Hepatocyte (in vitro differentiated cells): ENCODE data around the gene JAKMIP3. TPM values are rescaled to one million over a fixed set of nuclear protein-coding genes. Genes with fewer than 3 reads are reported as not detected.

Experiments used
- DNase-seq: peaks from one replicate; pipeline ENCODE4 v3.0.0-alpha.2; 2016; ENCODE audit warnings: low spot score
- H2AFZ ChIP-seq: fragments of 200-600 bp; sonication (generic); 2 replicates; pipeline ENCODE4 v1.6.0; 2016; ENCODE audit warnings: antibody characterized with exemption, mild to moderate bottlenecking
- H3K27ac ChIP-seq: fragments of 200-600 bp; sonication (generic); 2 replicates; pipeline ENCODE4 v1.5.1; 2016; ENCODE audit warnings: mild to moderate bottlenecking
- H3K27me3 ChIP-seq: fragments of 200-600 bp; sonication (generic); 2 replicates; pipeline ENCODE4 v1.6.1; 2016
- H3K36me3 ChIP-seq: fragments of 200-600 bp; sonication (generic); replicated peaks from 2 replicates; pipeline ENCODE4 v1.5.1; 2016; ENCODE audit warnings: low read depth; ENCODE audit not compliant: insufficient read depth
- H3K4me1 ChIP-seq: fragments of 200-600 bp; sonication (generic); 2 replicates; pipeline ENCODE4 v1.5.1; 2016; ENCODE audit warnings: mild to moderate bottlenecking, moderate library complexity; ENCODE audit not compliant: insufficient read depth
- H3K4me2 ChIP-seq: fragments of 200-600 bp; sonication (generic); 2 replicates; pipeline ENCODE4 v1.6.0; 2016
- H3K4me3 ChIP-seq: fragments of 200-600 bp; sonication (generic); 2 replicates; pipeline ENCODE4 v1.5.1; 2016; ENCODE audit warnings: mild to moderate bottlenecking
- H3K79me2 ChIP-seq: fragments of 200-600 bp; sonication (generic); 2 replicates; pipeline ENCODE4 v1.6.0; 2017; ENCODE audit warnings: mild to moderate bottlenecking
- H3K9me2 ChIP-seq: fragments of 200-600 bp; sonication (generic); replicated peaks from 2 replicates; pipeline ENCODE4 v1.6.0; 2017; ENCODE audit warnings: mild to moderate bottlenecking; ENCODE audit not compliant: insufficient read depth
- H3K9me3 ChIP-seq: fragments of 200-600 bp; sonication (generic); 2 replicates; pipeline ENCODE4 v1.5.1; 2016; ENCODE audit warnings: low read depth, mild to moderate bottlenecking
- H4K20me1 ChIP-seq: fragments of 200-600 bp; sonication (generic); 2 replicates; pipeline ENCODE4 v1.6.0; 2016; ENCODE audit warnings: mild to moderate bottlenecking; ENCODE audit not compliant: insufficient read depth, poor library complexity, severe bottlenecking
- EZH2 ChIP-seq: fragments of 200-600 bp; sonication (generic); IDR thresholded peaks from 2 replicates; pipeline ENCODE4 v1.6.1; 2016; ENCODE audit warnings: antibody characterized with exemption, mild to moderate bottlenecking, borderline replicate concordance
- EZH2phosphoT487 ChIP-seq: fragments of 200-600 bp; sonication (generic); IDR thresholded peaks from one replicate; pipeline ENCODE4 v1.6.1; 2018; ENCODE audit warnings: antibody characterized with exemption, mild to moderate bottlenecking, low read depth, moderate library complexity; ENCODE audit not compliant: unreplicated experiment, severe bottlenecking
- WGBS: methylation state at CpG from one replicate; pipeline ENCODE4 v1.1.6; 2016; ENCODE audit warnings: low lambda C conversion rate; ENCODE audit errors: missing lambda C conversion rate; 5-methylcytosine and 5-hydroxymethylcytosine counted together
- polyA plus RNA-seq: library from polyadenylated mRNA; unstranded; fragments of >200 nt; fragmentation: Nextera tagmentation; extraction: Ambion mirVana; gene quantifications from 2 replicates; pipeline ENCODE4 v1.2.1, GENCODE V29; 2016
- total RNA-seq: library from RNA; depleted of rRNA; stranded (reverse); fragments of >200 nt; gene quantifications from 2 replicates; pipeline ENCODE4 v1.2.3, GENCODE V29; 2014
- TF ChIP-seq, protein P1 (sequence below): fragments of 200-600 bp; sonication (generic); IDR thresholded peaks from 2 replicates; pipeline ENCODE4 v1.5.1; 2016; ENCODE audit warnings: antibody characterized with exemption, mild to moderate bottlenecking; ENCODE audit not compliant: poor library complexity

The JAKMIP3 gene
- total and polyA plus RNA-seq, 2 experiments from 2014 or later: 0.02 to 0.10 TPM

- peak overlapping the region; percentile 83 for H3K4me2 ChIP-seq
- H3K36me3 ChIP-seq: no peaks in the 10 kb centered on the region
- peaks cover 8% of the 10 kb centered on the region for H3K4me1 ChIP-seq
- H3K27me3 ChIP-seq: no peaks in the 10 kb centered on the region
- H4K20me1 ChIP-seq: no peaks in the 10 kb centered on the region
- no peaks in the 10 kb centered on the region for H3K9me3 ChIP-seq
- no peak overlapping the region for H3K4me3 ChIP-seq
- no peak for DNase-seq
- TF ChIP-seq EZH2: no peak
- no peak for TF ChIP-seq EZH2phosphoT487
- TF ChIP-seq, protein P1, sequence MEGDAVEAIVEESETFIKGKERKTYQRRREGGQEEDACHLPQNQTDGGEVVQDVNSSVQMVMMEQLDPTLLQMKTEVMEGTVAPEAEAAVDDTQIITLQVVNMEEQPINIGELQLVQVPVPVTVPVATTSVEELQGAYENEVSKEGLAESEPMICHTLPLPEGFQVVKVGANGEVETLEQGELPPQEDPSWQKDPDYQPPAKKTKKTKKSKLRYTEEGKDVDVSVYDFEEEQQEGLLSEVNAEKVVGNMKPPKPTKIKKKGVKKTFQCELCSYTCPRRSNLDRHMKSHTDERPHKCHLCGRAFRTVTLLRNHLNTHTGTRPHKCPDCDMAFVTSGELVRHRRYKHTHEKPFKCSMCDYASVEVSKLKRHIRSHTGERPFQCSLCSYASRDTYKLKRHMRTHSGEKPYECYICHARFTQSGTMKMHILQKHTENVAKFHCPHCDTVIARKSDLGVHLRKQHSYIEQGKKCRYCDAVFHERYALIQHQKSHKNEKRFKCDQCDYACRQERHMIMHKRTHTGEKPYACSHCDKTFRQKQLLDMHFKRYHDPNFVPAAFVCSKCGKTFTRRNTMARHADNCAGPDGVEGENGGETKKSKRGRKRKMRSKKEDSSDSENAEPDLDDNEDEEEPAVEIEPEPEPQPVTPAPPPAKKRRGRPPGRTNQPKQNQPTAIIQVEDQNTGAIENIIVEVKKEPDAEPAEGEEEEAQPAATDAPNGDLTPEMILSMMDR: no peak
- H3K27ac ChIP-seq: peak overlapping the region; percentile 62
- H3K9me2 ChIP-seq: no peaks in the 10 kb centered on the region
- WGBS: 84% methylated on average over 24 of the region's 24 CpGs
- no peaks in the 10 kb centered on the region for H3K79me2 ChIP-seq
- peak overlapping the region; percentile 60 for H2AFZ ChIP-seq
Measured at GRCh38 chr10:132064771-132065437, 842 bp upstream of the JAKMIP3 start.

DNA sequence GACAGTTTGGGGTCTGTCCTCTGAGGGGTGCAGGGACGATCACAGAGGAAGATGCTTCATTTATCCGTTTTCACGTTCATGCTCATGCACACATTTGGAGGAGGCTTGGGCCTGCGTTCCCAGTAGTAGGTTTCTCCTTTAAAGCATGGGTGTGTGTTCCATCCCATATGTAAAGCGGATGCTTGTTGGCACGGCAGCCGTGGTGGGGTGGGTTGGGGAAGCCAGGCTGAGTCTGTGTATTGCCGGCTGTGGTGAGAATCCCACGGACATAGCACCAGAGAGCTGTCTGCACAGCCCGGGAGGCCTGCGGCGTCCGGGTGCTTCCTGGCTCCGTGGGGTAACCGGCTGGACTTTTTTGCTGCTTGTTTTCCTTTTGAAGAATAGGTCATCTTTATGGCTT is 440 bp downstream of the JAKMIP3 start:
- no peak for DNase-seq
- H3K36me3 ChIP-seq: no peaks in the 10 kb centered on the region
- TF ChIP-seq EZH2 (no peak), EZH2phosphoT487 (no peak)
- TF ChIP-seq, protein P1: no peak
- H4K20me1 ChIP-seq: no peaks in the 10 kb centered on the region
- peak overlapping the region; percentile 6 for H3K4me3 ChIP-seq
- peak overlapping the region; percentile 50 for H3K27ac ChIP-seq
- peak overlapping the region; percentile 83 for H3K4me2 ChIP-seq
- peak overlapping the region; percentile 40 for H2AFZ ChIP-seq
- H3K27me3 ChIP-seq: no peaks in the 10 kb centered on the region
- no peaks in the 10 kb centered on the region for H3K79me2 ChIP-seq
- no peaks in the 10 kb centered on the region for H3K9me3 ChIP-seq
- H3K4me1 ChIP-seq: peaks cover 8% of the 10 kb centered on the region
- no peaks in the 10 kb centered on the region for H3K9me2 ChIP-seq
- 68% methylated on average over 15 of the region's 15 CpGs for WGBS

GRCh38 chr10:132066812-132067211 is 1.1 kb downstream of the JAKMIP3 start:
- Histone ChIP-seq H3K27ac (peak overlapping the region; percentile 50), H3K4me1 (peaks cover 8% of the 10 kb centered on the region), H3K36me3 (no peaks in the 10 kb centered on the region), H3K9me2 (no peaks in the 10 kb centered on the region), H3K9me3 (no peaks in the 10 kb centered on the region), H3K79me2 (no peaks in the 10 kb centered on the region), H3K4me3 (no peak overlapping the region), H2AFZ (no peak overlapping the region), H4K20me1 (no peaks in the 10 kb centered on the region), H3K4me2 (peak overlapping the region; percentile 83), H3K27me3 (no peaks in the 10 kb centered on the region)
- WGBS: 92% methylated on average over 13 of the region's 13 CpGs
- DNase-seq: no peak
- TF ChIP-seq, protein P1: no peak
- TF ChIP-seq EZH2 (no peak), EZH2phosphoT487 (no peak)
